ENCODE results near the gene ALDH1L1. TPM values are rescaled to one million over a fixed set of nuclear protein-coding genes. Genes with fewer than 3 reads are reported as not detected.

The ALDH1L1 gene
- total and polyA plus RNA-seq, 8 donors: 1.4 to 17.4 (median 5.2) TPM

GRCh38 chr3:126149960-126150515 is 30.3 kb downstream of the ALDH1L1 start:
- no peaks in the 10 kb centered on the region for H3K9me3 ChIP-seq
- H3K27ac ChIP-seq: no peak overlapping the region
- 77 to 96% (median 91%) methylated on average over 7 of the region's 7 CpGs for WGBS, 5 donors
- peaks cover 0 to 44% (median 0%) of the 10 kb centered on the region in 4 donors for H3K36me3 ChIP-seq
- intact Hi-C loops (cut with DNase I; ENCODE audit: low total_unique reads): no loop called here
- no peak overlapping the region for H3K4me3 ChIP-seq
- H3K27me3 ChIP-seq: no peaks in the 10 kb centered on the region
- no peak for DNase-seq
- no peaks in the 10 kb centered on the region for H3K4me1 ChIP-seq
- TF ChIP-seq EP300 (IDR thresholded peaks at IDR 0.05) (no peak), POLR2AphosphoS5 (IDR thresholded peaks at IDR 0.05) (no peak), POLR2A (IDR thresholded peaks at IDR 0.05) (no peak), CTCF (IDR thresholded peaks at IDR 0.05) (no peak)

- no peak for DNase-seq
- Histone ChIP-seq H3K9me3 (no peaks in the 10 kb centered on the region), H3K27ac (no peak overlapping the region), H3K36me3 (peaks cover 0 to 40% (median 0%) of the 10 kb centered on the region in 4 donors), H3K27me3 (no peaks in the 10 kb centered on the region), H3K4me3 (no peak overlapping the region), H3K4me1 (no peaks in the 10 kb centered on the region)
- intact Hi-C loops (cut with DNase I; ENCODE audit: low total_unique reads): no loop called here
- 85 to 90% (median 88%) methylated on average over 3 of the region's 3 CpGs for WGBS, 5 donors
- no peak for TF ChIP-seq EP300 (IDR thresholded peaks at IDR 0.05)
- no peak for TF ChIP-seq CTCF (IDR thresholded peaks at IDR 0.05)
- no peak for TF ChIP-seq POLR2A (IDR thresholded peaks at IDR 0.05)
- no peak for TF ChIP-seq POLR2AphosphoS5 (IDR thresholded peaks at IDR 0.05)
These were observed 31.0 kb downstream of the ALDH1L1 start for GRCh38 chr3:126149256-126149902.

GRCh38 chr3:126147932-126148683 is 32.3 kb downstream of the ALDH1L1 start:
- no peaks in the 10 kb centered on the region for H3K4me1 ChIP-seq
- no peak for TF ChIP-seq POLR2A (IDR thresholded peaks at IDR 0.05)
- no peak for TF ChIP-seq EP300 (IDR thresholded peaks at IDR 0.05)
- TF ChIP-seq CTCF (IDR thresholded peaks at IDR 0.05): no peak
- no peaks in the 10 kb centered on the region for H3K27me3 ChIP-seq
- intact Hi-C loops (cut with DNase I; ENCODE audit: low total_unique reads): no loop called here
- H3K36me3 ChIP-seq: peaks cover 0 to 27% (median 0%) of the 10 kb centered on the region in 4 donors
- no peak for DNase-seq
- H3K4me3 ChIP-seq: no peak overlapping the region
- no peak overlapping the region for H3K27ac ChIP-seq
- no peaks in the 10 kb centered on the region for H3K9me3 ChIP-seq
- 66 to 82% (median 82%) methylated on average over 10 to 15 of the region's 15 CpGs for WGBS, 5 donors

- Histone ChIP-seq H3K36me3 (peaks cover 0 to 20% (median 0%) of the 10 kb centered on the region in 4 donors), H3K4me3 (no peak overlapping the region), H3K4me1 (no peaks in the 10 kb centered on the region), H3K27ac (no peak overlapping the region), H3K9me3 (no peaks in the 10 kb centered on the region), H3K27me3 (no peaks in the 10 kb centered on the region)
- no peak for DNase-seq
- intact Hi-C loops (cut with DNase I; ENCODE audit: low total_unique reads): no loop called here
- WGBS, 5 donors: 86 to 95% (median 92%) methylated on average over 4 to 7 of the region's 7 CpGs
- TF ChIP-seq EP300 (IDR thresholded peaks at IDR 0.05) (no peak), POLR2AphosphoS5 (IDR thresholded peaks at IDR 0.05) (no peak), POLR2A (IDR thresholded peaks at IDR 0.05) (no peak), CTCF (IDR thresholded peaks at IDR 0.05) (no peak)
These were observed 33.0 kb downstream of the ALDH1L1 start for GRCh38 chr3:126147147-126147931.

Measured in stomach (tissue), 9 donors.